ENCODE measurements around the gene RAX2.

- TF ChIP-seq CTCF (IDR thresholded peaks at IDR 0.05): no peak
- TF ChIP-seq POLR2A (IDR thresholded peaks at IDR 0.05): no peak
Observed at GRCh38 chr19:3762130-3762473, 9.9 kb downstream of the RAX2 start.
